ENCODE measurements around the gene KCNK1.

Gene KCNK1

GRCh38 chr1:233635765-233636502 lies 22.0 kb downstream of the KCNK1 start:
- Histone ChIP-seq H3K36me3 (ENCODE audit: control insufficient read depth, insufficient read depth, low read length) (0 out of 2 replicates have a peak, but pooled peaks cover 3% of the 10 kb centered on the region), H3K4me1 (ENCODE audit: control insufficient read depth, insufficient read depth, low read length) (peaks cover 12% of the 10 kb centered on the region; the same call in 1 of the 2 replicates), H3K4me3 (ENCODE audit: low read depth, low read length) (no peak overlapping the region), H3K27me3 (ENCODE audit: control insufficient read depth, insufficient read depth, low read length) (no peaks in the 10 kb centered on the region), H3K9ac (ENCODE audit: low read depth, low read length) (no peak overlapping the region), H3K9me3 (ENCODE audit: control insufficient read depth, insufficient read depth, low read length) (no peaks in the 10 kb centered on the region), H3K27ac (ENCODE audit: low read depth, low read length) (no peak overlapping the region)

- no peak overlapping the region for H3K4me3 ChIP-seq (ENCODE audit: low read depth, low read length)
- no peaks in the 10 kb centered on the region for H3K36me3 ChIP-seq (ENCODE audit: control insufficient read depth, insufficient read depth, low read length)
- no peaks in the 10 kb centered on the region for H3K27me3 ChIP-seq (ENCODE audit: control insufficient read depth, insufficient read depth, low read length)
- no peak overlapping the region for H3K9ac ChIP-seq (ENCODE audit: low read depth, low read length)
- H3K4me1 ChIP-seq (ENCODE audit: control insufficient read depth, insufficient read depth, low read length): peaks cover 16% of the 10 kb centered on the region; the same call in 1 of the 2 replicates
- H3K27ac ChIP-seq (ENCODE audit: low read depth, low read length): no peak overlapping the region
- no peaks in the 10 kb centered on the region for H3K9me3 ChIP-seq (ENCODE audit: control insufficient read depth, insufficient read depth, low read length)
These were observed 22.6 kb downstream of the KCNK1 start for GRCh38 chr1:233636503-233636877.

GRCh38 chr1:233638513-233638912 lies 24.6 kb downstream of the KCNK1 start:
- Histone ChIP-seq H3K36me3 (ENCODE audit: control insufficient read depth, insufficient read depth, low read length) (no peaks in the 10 kb centered on the region), H3K9me3 (ENCODE audit: control insufficient read depth, insufficient read depth, low read length) (no peaks in the 10 kb centered on the region), H3K4me1 (ENCODE audit: control insufficient read depth, insufficient read depth, low read length) (peaks cover 19% of the 10 kb centered on the region; the same call in 1 of the 2 replicates), H3K9ac (ENCODE audit: low read depth, low read length) (no peak overlapping the region), H3K27ac (ENCODE audit: low read depth, low read length) (no peak overlapping the region), H3K27me3 (ENCODE audit: control insufficient read depth, insufficient read depth, low read length) (no peaks in the 10 kb centered on the region), H3K4me3 (ENCODE audit: low read depth, low read length) (no peak overlapping the region)

- Histone ChIP-seq H3K9ac (ENCODE audit: low read depth, low read length) (no peak overlapping the region), H3K9me3 (ENCODE audit: control insufficient read depth, insufficient read depth, low read length) (no peaks in the 10 kb centered on the region), H3K27me3 (ENCODE audit: control insufficient read depth, insufficient read depth, low read length) (no peaks in the 10 kb centered on the region), H3K27ac (ENCODE audit: low read depth, low read length) (no peak overlapping the region), H3K4me1 (ENCODE audit: control insufficient read depth, insufficient read depth, low read length) (peaks cover 19% of the 10 kb centered on the region; the same call in 1 of the 2 replicates), H3K36me3 (ENCODE audit: control insufficient read depth, insufficient read depth, low read length) (no peaks in the 10 kb centered on the region), H3K4me3 (ENCODE audit: low read depth, low read length) (no peak overlapping the region)
These were observed 25.7 kb downstream of the KCNK1 start for GRCh38 chr1:233639611-233640010.

GRCh38 chr1:233640179-233640578 lies 26.3 kb downstream of the KCNK1 start:
- Histone ChIP-seq H3K27me3 (ENCODE audit: control insufficient read depth, insufficient read depth, low read length) (no peaks in the 10 kb centered on the region), H3K4me3 (ENCODE audit: low read depth, low read length) (no peak overlapping the region), H3K27ac (ENCODE audit: low read depth, low read length) (no peak overlapping the region), H3K9me3 (ENCODE audit: control insufficient read depth, insufficient read depth, low read length) (no peaks in the 10 kb centered on the region), H3K9ac (ENCODE audit: low read depth, low read length) (no peak overlapping the region), H3K4me1 (ENCODE audit: control insufficient read depth, insufficient read depth, low read length) (peaks cover 19% of the 10 kb centered on the region; the same call in 1 of the 2 replicates), H3K36me3 (ENCODE audit: control insufficient read depth, insufficient read depth, low read length) (no peaks in the 10 kb centered on the region)

- H3K36me3 ChIP-seq (ENCODE audit: control insufficient read depth, insufficient read depth, low read length): no peaks in the 10 kb centered on the region
- H3K27ac ChIP-seq (ENCODE audit: low read depth, low read length): no peak overlapping the region
- no peak overlapping the region for H3K9ac ChIP-seq (ENCODE audit: low read depth, low read length)
- no peaks in the 10 kb centered on the region for H3K9me3 ChIP-seq (ENCODE audit: control insufficient read depth, insufficient read depth, low read length)
- peaks cover 13% of the 10 kb centered on the region; the same call in 1 of the 2 replicates for H3K4me1 ChIP-seq (ENCODE audit: control insufficient read depth, insufficient read depth, low read length)
- no peaks in the 10 kb centered on the region for H3K27me3 ChIP-seq (ENCODE audit: control insufficient read depth, insufficient read depth, low read length)
- H3K4me3 ChIP-seq (ENCODE audit: low read depth, low read length): no peak overlapping the region
These were observed 27.1 kb downstream of the KCNK1 start for GRCh38 chr1:233641029-233641428.

GRCh38 chr1:233647073-233647472 lies 33.2 kb downstream of the KCNK1 start:
- no peak overlapping the region for H3K4me3 ChIP-seq (ENCODE audit: low read depth, low read length)
- no peaks in the 10 kb centered on the region for H3K9me3 ChIP-seq (ENCODE audit: control insufficient read depth, insufficient read depth, low read length)
- H3K9ac ChIP-seq (ENCODE audit: low read depth, low read length): no peak overlapping the region
- no peaks in the 10 kb centered on the region for H3K27me3 ChIP-seq (ENCODE audit: control insufficient read depth, insufficient read depth, low read length)
- H3K4me1 ChIP-seq (ENCODE audit: control insufficient read depth, insufficient read depth, low read length): 0 out of 2 replicates have a peak, but pooled peaks cover 4% of the 10 kb centered on the region
- no peak overlapping the region for H3K27ac ChIP-seq (ENCODE audit: low read depth, low read length)
- H3K36me3 ChIP-seq (ENCODE audit: control insufficient read depth, insufficient read depth, low read length): no peaks in the 10 kb centered on the region

GRCh38 chr1:233647636-233648035 lies 33.7 kb downstream of the KCNK1 start:
- H3K27me3 ChIP-seq (ENCODE audit: control insufficient read depth, insufficient read depth, low read length): no peaks in the 10 kb centered on the region
- no peaks in the 10 kb centered on the region for H3K9me3 ChIP-seq (ENCODE audit: control insufficient read depth, insufficient read depth, low read length)
- H3K4me3 ChIP-seq (ENCODE audit: low read depth, low read length): no peak overlapping the region
- no peaks in the 10 kb centered on the region for H3K36me3 ChIP-seq (ENCODE audit: control insufficient read depth, insufficient read depth, low read length)
- peaks cover 8% of the 10 kb centered on the region for H3K4me1 ChIP-seq (ENCODE audit: control insufficient read depth, insufficient read depth, low read length)
- H3K27ac ChIP-seq (ENCODE audit: low read depth, low read length): no peak overlapping the region
- H3K9ac ChIP-seq (ENCODE audit: low read depth, low read length): no peak overlapping the region

GRCh38 chr1:233651061-233651460 lies 37.2 kb downstream of the KCNK1 start:
- Histone ChIP-seq H3K4me1 (ENCODE audit: control insufficient read depth, insufficient read depth, low read length) (peaks cover 29% of the 10 kb centered on the region), H3K9ac (ENCODE audit: low read depth, low read length) (no peak overlapping the region), H3K9me3 (ENCODE audit: control insufficient read depth, insufficient read depth, low read length) (no peaks in the 10 kb centered on the region), H3K4me3 (ENCODE audit: low read depth, low read length) (no peak overlapping the region), H3K27me3 (ENCODE audit: control insufficient read depth, insufficient read depth, low read length) (no peaks in the 10 kb centered on the region), H3K36me3 (ENCODE audit: control insufficient read depth, insufficient read depth, low read length) (no peaks in the 10 kb centered on the region), H3K27ac (ENCODE audit: low read depth, low read length) (no peak overlapping the region)

- Histone ChIP-seq H3K9ac (ENCODE audit: low read depth, low read length) (no peak overlapping the region), H3K36me3 (ENCODE audit: control insufficient read depth, insufficient read depth, low read length) (no peaks in the 10 kb centered on the region), H3K27me3 (ENCODE audit: control insufficient read depth, insufficient read depth, low read length) (no peaks in the 10 kb centered on the region), H3K27ac (ENCODE audit: low read depth, low read length) (no peak overlapping the region), H3K9me3 (ENCODE audit: control insufficient read depth, insufficient read depth, low read length) (no peaks in the 10 kb centered on the region), H3K4me1 (ENCODE audit: control insufficient read depth, insufficient read depth, low read length) (peaks cover 31% of the 10 kb centered on the region), H3K4me3 (ENCODE audit: low read depth, low read length) (no peak overlapping the region)
These were observed 37.8 kb downstream of the KCNK1 start for GRCh38 chr1:233651563-233652233.

GRCh38 chr1:233652526-233652925 lies 38.6 kb downstream of the KCNK1 start:
- H3K27me3 ChIP-seq (ENCODE audit: control insufficient read depth, insufficient read depth, low read length): no peaks in the 10 kb centered on the region
- no peak overlapping the region for H3K27ac ChIP-seq (ENCODE audit: low read depth, low read length)
- H3K4me1 ChIP-seq (ENCODE audit: control insufficient read depth, insufficient read depth, low read length): peaks cover 31% of the 10 kb centered on the region
- no peaks in the 10 kb centered on the region for H3K36me3 ChIP-seq (ENCODE audit: control insufficient read depth, insufficient read depth, low read length)
- no peak overlapping the region for H3K9ac ChIP-seq (ENCODE audit: low read depth, low read length)
- H3K4me3 ChIP-seq (ENCODE audit: low read depth, low read length): no peak overlapping the region
- no peaks in the 10 kb centered on the region for H3K9me3 ChIP-seq (ENCODE audit: control insufficient read depth, insufficient read depth, low read length)
